Neural cell (in vitro differentiated cells): ENCODE data around the gene TMEM205.

Experiments
- EZH2 ChIP-seq: fragments of 200-600, 300-800 bp; shearing (Covaris generic), sonication (generic); IDR thresholded peaks from 2 replicates; pipeline ENCODE4 v1.6.1; 2014; ENCODE audit warnings: antibody characterized with exemption, low read length, borderline replicate concordance, mild to moderate bottlenecking; ENCODE audit not compliant: insufficient read depth, poor library complexity, severe bottlenecking
- MXI1 ChIP-seq: fragments of 450-650 bp; conservative IDR thresholded peaks from 2 replicates; pipeline ENCODE4 v1.6.1; 2014; ENCODE audit warnings: antibody characterized with exemption, mild to moderate bottlenecking; ENCODE audit not compliant: poor library complexity, severe bottlenecking
- POLR2AphosphoS5 ChIP-seq: IDR thresholded peaks from 2 replicates; pipeline ENCODE4 v1.6.1; 2012
- TAF1 ChIP-seq: IDR thresholded peaks from 2 replicates; pipeline ENCODE4 v1.6.1; 2012; ENCODE audit warnings: low read depth
- TF ChIP-seq, protein P1 (sequence below): fragments of 450-650 bp; IDR thresholded peaks from 2 replicates; pipeline ENCODE4 v1.5.1; 2014; ENCODE audit warnings: antibody characterized with exemption, mild to moderate bottlenecking, moderate library complexity; ENCODE audit not compliant: poor library complexity, severe bottlenecking

DNA sequence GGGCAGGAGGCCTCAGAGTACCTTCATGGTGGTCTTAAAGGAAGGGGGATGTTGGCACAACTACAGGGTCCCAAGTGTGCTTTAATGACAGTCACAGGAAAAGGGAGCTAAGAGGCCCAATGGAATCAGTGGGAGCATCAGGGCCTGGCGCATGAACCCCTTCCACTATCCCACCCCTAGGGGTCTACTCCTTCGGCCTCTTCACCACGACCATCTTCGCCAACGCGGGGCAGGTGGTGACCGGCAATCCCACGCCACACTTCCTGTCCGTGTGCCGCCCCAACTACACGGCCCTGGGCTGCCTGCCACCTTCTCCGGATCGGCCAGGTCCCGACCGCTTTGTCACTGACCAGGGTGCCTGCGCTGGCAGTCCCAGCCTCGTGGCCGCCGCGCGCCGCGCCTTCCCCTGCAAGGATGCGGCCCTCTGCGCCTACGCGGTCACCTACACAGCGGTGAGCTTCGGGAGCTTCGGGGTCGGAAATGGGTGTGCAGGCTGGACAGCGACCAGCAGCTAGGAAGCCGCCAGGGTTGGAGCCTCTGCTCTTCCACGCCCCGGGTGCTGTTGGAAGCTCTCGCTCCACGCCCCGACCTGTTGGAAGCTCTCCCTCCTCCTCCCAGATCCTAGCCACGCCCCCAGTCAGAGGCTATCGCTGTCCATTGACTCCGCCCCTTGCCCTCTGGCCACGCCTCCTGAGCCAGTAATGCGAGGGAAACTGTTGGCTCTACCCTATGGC is 15.1 kb upstream of the TMEM205 start:
- TF ChIP-seq, protein P1, sequence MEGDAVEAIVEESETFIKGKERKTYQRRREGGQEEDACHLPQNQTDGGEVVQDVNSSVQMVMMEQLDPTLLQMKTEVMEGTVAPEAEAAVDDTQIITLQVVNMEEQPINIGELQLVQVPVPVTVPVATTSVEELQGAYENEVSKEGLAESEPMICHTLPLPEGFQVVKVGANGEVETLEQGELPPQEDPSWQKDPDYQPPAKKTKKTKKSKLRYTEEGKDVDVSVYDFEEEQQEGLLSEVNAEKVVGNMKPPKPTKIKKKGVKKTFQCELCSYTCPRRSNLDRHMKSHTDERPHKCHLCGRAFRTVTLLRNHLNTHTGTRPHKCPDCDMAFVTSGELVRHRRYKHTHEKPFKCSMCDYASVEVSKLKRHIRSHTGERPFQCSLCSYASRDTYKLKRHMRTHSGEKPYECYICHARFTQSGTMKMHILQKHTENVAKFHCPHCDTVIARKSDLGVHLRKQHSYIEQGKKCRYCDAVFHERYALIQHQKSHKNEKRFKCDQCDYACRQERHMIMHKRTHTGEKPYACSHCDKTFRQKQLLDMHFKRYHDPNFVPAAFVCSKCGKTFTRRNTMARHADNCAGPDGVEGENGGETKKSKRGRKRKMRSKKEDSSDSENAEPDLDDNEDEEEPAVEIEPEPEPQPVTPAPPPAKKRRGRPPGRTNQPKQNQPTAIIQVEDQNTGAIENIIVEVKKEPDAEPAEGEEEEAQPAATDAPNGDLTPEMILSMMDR: no peak
- TF ChIP-seq EZH2: no peak
- no peak for TF ChIP-seq MXI1
- TF ChIP-seq TAF1: no peak
- TF ChIP-seq POLR2AphosphoS5: no peak
